ENCODE measurements around the gene ERF. TPM values are rescaled to one million over a fixed set of nuclear protein-coding genes. Genes with fewer than 3 reads are reported as not detected.

The ERF gene
- total RNA-seq, 1 donor from 2014 or later = 43.1 TPM

DNA sequence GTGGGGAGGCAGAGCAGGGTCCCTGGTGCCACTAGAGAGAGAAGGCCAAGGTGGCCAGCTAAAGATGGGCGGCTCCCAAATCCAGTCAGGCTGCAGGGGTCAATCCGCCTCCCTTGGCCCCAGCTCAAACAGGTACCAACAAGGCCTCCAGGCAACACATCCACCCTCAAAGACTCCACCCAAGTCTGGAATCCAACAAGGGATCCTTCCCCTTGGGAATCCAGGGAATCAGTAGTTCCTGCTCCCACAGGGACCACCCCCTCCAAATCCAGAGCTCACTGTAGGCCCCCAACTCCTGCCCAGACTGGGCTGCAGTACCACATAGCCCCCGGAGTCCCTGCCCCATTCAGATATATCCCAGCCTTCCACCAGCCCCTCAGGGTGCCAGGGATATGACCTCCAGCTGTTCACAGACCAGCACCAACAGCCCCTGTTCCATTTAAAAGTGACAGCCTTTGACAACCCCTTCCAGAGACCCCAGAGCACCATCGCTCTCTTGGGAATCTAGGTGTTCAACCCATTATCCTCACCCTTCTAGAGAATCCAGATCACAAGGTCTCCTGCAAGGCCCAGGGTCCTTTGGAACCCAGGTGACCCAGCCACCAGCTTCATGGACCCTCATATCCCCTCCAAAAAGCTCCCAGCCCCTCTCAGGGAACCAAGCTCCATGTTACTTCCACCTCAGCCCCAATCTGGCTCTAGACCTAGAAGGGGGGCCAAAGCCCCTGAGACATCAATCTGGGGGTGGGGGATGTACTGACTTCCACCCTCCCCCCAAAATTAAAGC lies 3.2 kb downstream of the ERF start:
- Histone ChIP-seq H3K27me3 (no peaks in the 10 kb centered on the region), H3K36me3 (no peaks in the 10 kb centered on the region), H3K79me2 (ENCODE audit: low read depth) (peaks cover 62% of the 10 kb centered on the region), H3K4me1 (peaks cover 25% of the 10 kb centered on the region), H3K4me3 (peak overlapping the region; percentile 93), H3K4me2 (peak overlapping the region; percentile 87), H3K9ac (no peak overlapping the region), H3F3A (ENCODE audit: low read depth) (peaks cover 44% of the 10 kb centered on the region), H3K27ac (no peak overlapping the region), H3K9me3 (ENCODE audit: low read depth) (no peaks in the 10 kb centered on the region), H4K20me1 (ENCODE audit: low read depth) (peaks cover 68% of the 10 kb centered on the region), H2AFZ (replicated peaks) (no peak overlapping the region)
- peaks cover 2% of the 10 kb centered on the region for H3K36me3 Mint-ChIP-seq
- peak overlapping the region; percentile 44 for H3K27ac Mint-ChIP-seq
- no peaks in the 10 kb centered on the region for H3K9me3 Mint-ChIP-seq
- H3K4me3 Mint-ChIP-seq = peak overlapping the region; percentile 95
- peaks cover 31% of the 10 kb centered on the region for H3K4me1 Mint-ChIP-seq
- H3K27me3 Mint-ChIP-seq (ENCODE audit: insufficient read depth, low read depth) = peaks cover 10% of the 10 kb centered on the region
- TF ChIP-seq CTCF (IDR thresholded peaks at IDR 0.05) (no peak), EZH2 (IDR thresholded peaks at IDR 0.05) (no peak), EZH2phosphoT487 (IDR thresholded peaks at IDR 0.05) (no peak)
- no peak for DNase-seq (ENCODE audit: low spot score)

DNA sequence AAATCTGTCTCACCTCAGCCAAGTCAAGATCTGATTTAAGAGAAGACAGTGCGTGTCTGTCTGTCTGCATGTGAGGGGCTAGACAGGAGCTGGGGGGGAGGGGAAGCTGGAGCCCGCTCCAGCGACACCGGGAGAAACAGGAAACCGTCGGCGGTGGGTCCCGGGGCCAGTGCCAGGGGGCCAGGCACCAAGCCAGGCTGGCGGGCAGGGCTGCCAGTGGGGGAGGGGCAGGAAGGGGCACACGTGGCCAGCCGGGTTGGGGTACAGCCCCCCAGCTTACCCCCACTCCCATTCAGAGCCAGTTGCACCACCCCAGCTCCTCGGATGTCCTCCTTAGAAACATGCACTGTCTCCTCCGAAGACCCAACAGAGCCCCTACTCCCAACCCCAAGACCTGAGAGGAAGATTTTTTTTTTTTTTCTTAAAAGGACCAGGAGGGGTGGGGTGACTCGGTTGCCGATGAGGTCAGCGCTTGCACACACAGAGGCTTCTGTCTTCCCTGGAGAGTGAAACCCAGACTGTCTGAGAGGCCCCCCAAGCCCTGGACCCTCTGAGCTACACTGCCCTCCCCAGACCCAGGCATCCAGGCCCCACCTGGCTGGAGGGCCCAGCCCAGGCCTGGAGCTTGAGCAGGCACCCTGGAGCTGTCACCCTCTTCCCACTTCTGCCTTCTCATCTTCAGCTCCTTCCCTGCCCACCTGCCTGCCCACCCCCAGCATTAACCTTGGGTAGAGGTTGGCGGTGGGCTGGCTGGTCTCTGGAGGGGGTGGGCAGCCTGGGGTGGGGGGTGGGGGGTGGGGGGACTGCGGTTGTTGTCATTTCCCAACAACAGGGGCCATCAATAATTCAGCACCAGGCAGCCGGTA lies 4.0 kb downstream of the ERF start:
- no peak overlapping the region for H2AFZ ChIP-seq (replicated peaks)
- H3K4me1 ChIP-seq = peaks cover 17% of the 10 kb centered on the region
- H3K36me3 Mint-ChIP-seq = peaks cover 2% of the 10 kb centered on the region
- no peak overlapping the region for H3K4me3 ChIP-seq
- DNase-seq (ENCODE audit: low spot score) = no peak
- no peaks in the 10 kb centered on the region for H3K27me3 ChIP-seq
- H3K9me3 ChIP-seq (ENCODE audit: low read depth) = no peaks in the 10 kb centered on the region
- peaks cover 5% of the 10 kb centered on the region for H3K27me3 Mint-ChIP-seq (ENCODE audit: insufficient read depth, low read depth)
- no peak overlapping the region for H3K27ac ChIP-seq
- H3K9ac ChIP-seq = no peak overlapping the region
- H3F3A ChIP-seq (ENCODE audit: low read depth) = peaks cover 44% of the 10 kb centered on the region
- peak overlapping the region; percentile 13 for H3K4me3 Mint-ChIP-seq
- H3K27ac Mint-ChIP-seq = no peak overlapping the region
- H4K20me1 ChIP-seq (ENCODE audit: low read depth) = peaks cover 77% of the 10 kb centered on the region
- H3K4me1 Mint-ChIP-seq = peaks cover 30% of the 10 kb centered on the region
- no peaks in the 10 kb centered on the region for H3K36me3 ChIP-seq
- TF ChIP-seq EZH2phosphoT487 (IDR thresholded peaks at IDR 0.05) = no peak
- TF ChIP-seq EZH2 (IDR thresholded peaks at IDR 0.05) = no peak
- TF ChIP-seq CTCF (IDR thresholded peaks at IDR 0.05) = no peak
- H3K79me2 ChIP-seq (ENCODE audit: low read depth) = peaks cover 62% of the 10 kb centered on the region
- no peak overlapping the region for H3K4me2 ChIP-seq
- no peaks in the 10 kb centered on the region for H3K9me3 Mint-ChIP-seq

DNA sequence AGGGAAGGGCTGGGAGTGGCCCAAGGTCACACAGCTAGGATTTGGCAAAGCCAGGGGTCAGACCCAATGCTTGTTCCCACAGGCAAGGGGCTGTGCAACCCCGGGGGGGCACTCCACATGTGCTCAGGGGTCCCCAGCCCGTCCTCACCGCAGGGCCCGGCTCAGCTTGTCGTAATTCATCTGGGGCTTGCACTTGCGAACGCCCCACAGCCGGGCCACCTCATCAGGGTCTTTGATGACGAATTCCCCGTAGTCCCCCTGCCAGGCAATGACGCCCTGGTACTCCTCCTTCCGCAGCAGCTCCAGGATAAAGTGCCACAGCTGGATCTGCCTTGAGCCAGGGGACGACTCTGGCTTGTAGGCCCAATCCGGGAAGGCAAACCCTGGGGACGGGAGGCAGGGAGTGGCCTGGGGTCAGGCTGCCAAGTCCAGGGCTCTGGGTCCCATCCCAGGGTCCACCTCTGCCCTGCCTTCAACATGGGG lies 4.7 kb downstream of the ERF start:
- Histone ChIP-seq H3K27ac (no peak overlapping the region), H3K9ac (no peak overlapping the region), H3K4me2 (no peak overlapping the region), H3K79me2 (ENCODE audit: low read depth) (peaks cover 62% of the 10 kb centered on the region), H3K36me3 (no peaks in the 10 kb centered on the region), H2AFZ (replicated peaks) (no peak overlapping the region), H3K9me3 (ENCODE audit: low read depth) (no peaks in the 10 kb centered on the region), H3K27me3 (no peaks in the 10 kb centered on the region), H4K20me1 (ENCODE audit: low read depth) (peaks cover 83% of the 10 kb centered on the region), H3K4me1 (peaks cover 17% of the 10 kb centered on the region), H3F3A (ENCODE audit: low read depth) (peaks cover 44% of the 10 kb centered on the region), H3K4me3 (no peak overlapping the region)
- H3K27me3 Mint-ChIP-seq (ENCODE audit: insufficient read depth, low read depth) = peaks cover 8% of the 10 kb centered on the region
- TF ChIP-seq CTCF (IDR thresholded peaks at IDR 0.05) = no peak
- TF ChIP-seq EZH2phosphoT487 (IDR thresholded peaks at IDR 0.05) = no peak
- TF ChIP-seq EZH2 (IDR thresholded peaks at IDR 0.05) = no peak
- DNase-seq (ENCODE audit: low spot score) = no peak
- no peaks in the 10 kb centered on the region for H3K9me3 Mint-ChIP-seq
- peak overlapping the region; percentile 13 for H3K4me3 Mint-ChIP-seq
- H3K4me1 Mint-ChIP-seq = peaks cover 32% of the 10 kb centered on the region
- H3K27ac Mint-ChIP-seq = no peak overlapping the region
- H3K36me3 Mint-ChIP-seq = peaks cover 2% of the 10 kb centered on the region
